Measurements from ENCODE around the gene TRAF3IP1.
"Not testable (repeated sequence)": the region's sequence is repeated elsewhere in the genome, so short reads cannot be mapped to it uniquely, and the experiment has no call there.

The TRAF3IP1 gene

DNA sequence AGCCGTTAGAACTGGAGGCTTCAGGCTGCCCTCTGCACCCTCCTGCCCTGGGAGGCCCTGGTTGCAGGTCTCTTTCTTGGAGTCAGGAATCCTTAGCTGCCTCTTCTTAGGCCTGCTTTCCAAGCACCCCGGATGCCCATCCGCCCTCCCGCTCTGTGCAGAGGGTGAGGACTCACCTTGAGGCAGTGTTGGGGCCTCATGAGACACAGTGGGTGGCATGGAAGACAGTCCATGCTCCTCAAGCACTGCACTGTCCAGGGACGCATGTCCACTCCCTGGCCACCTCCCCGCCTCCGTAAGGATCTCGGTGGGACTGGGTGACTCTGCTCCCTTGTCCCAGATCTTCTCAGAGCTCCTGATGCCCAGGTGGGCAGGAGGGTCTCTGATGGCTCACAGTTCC, 5.7 kb upstream of the TRAF3IP1 start:
- Histone ChIP-seq H3K9ac (ENCODE audit: low read length) (no peak overlapping the region), H3K4me1 (ENCODE audit: control insufficient read depth, insufficient read depth, low read length) (no peaks in the 10 kb centered on the region), H3K9me3 (ENCODE audit: control insufficient read depth, low read length) (no peaks in the 10 kb centered on the region), H3K4me3 (ENCODE audit: low read length) (no peak overlapping the region), H3K27me3 (replicated peaks; ENCODE audit: control insufficient read depth, insufficient read depth, low read length) (peaks cover 5% of the 10 kb centered on the region), H3K36me3 (ENCODE audit: control insufficient read depth, insufficient read depth, low read length, severe bottlenecking) (no peaks in the 10 kb centered on the region)
- no peak for DNase-seq (ENCODE audit: low read depth)

DNA sequence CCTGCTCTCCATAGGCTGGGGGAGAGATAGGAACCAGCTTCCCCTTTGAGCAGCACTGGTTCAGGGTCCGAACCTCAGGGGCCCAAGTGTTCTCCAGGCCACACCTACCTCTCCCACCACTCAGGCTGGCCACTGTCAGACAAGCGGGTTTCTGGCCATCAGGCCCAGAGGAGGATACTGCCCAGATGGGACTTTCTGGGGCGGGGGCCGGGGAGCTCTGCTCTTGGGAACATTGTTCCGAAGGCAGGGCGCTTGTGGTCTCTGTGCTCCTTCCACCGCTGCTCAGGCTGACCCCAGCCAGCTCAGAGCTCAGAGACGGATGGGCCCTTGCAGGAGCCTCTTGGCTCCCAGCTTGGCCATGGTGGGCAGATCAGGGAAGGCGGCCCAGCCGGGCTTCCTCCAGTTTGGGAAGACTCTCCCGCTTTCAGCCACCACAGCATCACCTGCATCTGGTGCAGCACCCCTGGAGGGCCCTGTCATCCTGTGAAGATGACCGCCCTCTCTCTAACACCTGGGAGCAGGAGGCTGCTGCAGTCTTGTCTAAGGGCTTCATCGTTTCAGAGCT, 5.2 kb upstream of the TRAF3IP1 start:
- no peak overlapping the region for H3K4me3 ChIP-seq (ENCODE audit: low read length)
- H3K9me3 ChIP-seq (ENCODE audit: control insufficient read depth, low read length), result no peaks in the 10 kb centered on the region
- H3K27me3 ChIP-seq (replicated peaks; ENCODE audit: control insufficient read depth, insufficient read depth, low read length), result peaks cover 5% of the 10 kb centered on the region
- no peak overlapping the region for H3K9ac ChIP-seq (ENCODE audit: low read length)
- no peaks in the 10 kb centered on the region for H3K36me3 ChIP-seq (ENCODE audit: control insufficient read depth, insufficient read depth, low read length, severe bottlenecking)
- no peak for DNase-seq (ENCODE audit: low read depth)
- peaks cover 4% of the 10 kb centered on the region for H3K4me1 ChIP-seq (ENCODE audit: control insufficient read depth, insufficient read depth, low read length)

DNA sequence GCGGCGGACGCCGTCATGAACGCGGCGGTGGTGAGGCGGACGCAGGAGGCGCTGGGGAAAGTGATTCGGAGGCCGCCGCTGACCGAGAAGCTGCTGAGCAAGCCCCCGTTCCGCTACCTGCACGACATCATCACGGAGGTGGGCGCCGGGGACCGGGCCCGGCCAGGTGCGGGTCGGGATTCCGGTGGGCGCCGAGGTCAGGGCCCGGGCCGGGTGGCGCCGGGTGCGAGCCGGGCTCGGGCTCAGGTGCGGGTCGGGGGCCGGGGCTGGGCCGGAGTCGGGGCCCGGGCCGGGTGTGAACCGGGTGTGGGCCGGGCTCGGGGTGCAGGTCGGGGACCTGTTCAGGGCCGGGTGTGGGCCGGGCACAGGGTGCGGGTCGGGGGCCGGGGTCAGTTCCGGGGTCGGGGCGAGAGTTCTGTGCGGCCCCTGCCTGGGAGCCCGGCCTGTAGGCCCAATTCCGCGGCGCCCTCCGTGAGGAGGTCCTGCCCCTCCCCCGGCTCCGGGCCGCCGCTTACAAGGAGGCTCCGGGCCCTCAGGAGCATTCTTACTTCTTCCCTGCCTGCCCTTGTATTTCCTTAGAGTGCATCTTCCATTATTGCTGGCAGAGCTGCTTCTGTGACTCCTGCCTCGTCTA, 447 bp downstream of the TRAF3IP1 start:
- no peaks in the 10 kb centered on the region for H3K9me3 ChIP-seq (ENCODE audit: control insufficient read depth, low read length)
- peak overlapping the region; percentile 84 for H3K4me3 ChIP-seq (ENCODE audit: low read length)
- H3K36me3 ChIP-seq (ENCODE audit: control insufficient read depth, insufficient read depth, low read length, severe bottlenecking), result peaks cover 3% of the 10 kb centered on the region
- H3K9ac ChIP-seq (ENCODE audit: low read length), result peak overlapping the region; percentile 87
- peak; percentile 67 for DNase-seq (ENCODE audit: low read depth)
- peaks cover 17% of the 10 kb centered on the region for H3K4me1 ChIP-seq (ENCODE audit: control insufficient read depth, insufficient read depth, low read length)
- H3K27me3 ChIP-seq (replicated peaks; ENCODE audit: control insufficient read depth, insufficient read depth, low read length), result peaks cover 5% of the 10 kb centered on the region

DNA sequence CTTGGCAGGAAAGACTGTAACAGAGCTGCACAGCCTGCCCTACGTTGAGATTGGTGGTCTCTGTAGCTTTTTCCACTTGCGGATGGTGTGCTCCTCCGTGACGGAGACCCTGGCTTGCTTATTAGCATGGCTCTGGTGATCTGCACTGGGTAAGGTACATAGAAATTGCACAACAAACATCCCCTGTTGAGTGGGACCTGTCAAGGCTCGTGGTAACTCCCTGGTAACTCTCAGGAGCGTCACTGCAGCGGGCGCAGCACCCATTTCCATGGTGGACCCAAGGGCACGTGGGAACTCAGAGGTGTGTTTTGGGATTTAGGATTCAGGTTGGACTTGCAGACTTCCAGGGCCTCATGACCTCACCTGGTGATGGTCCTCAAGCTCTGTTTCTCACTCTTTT, 1.1 kb downstream of the TRAF3IP1 start:
- Histone ChIP-seq H3K9me3 (ENCODE audit: control insufficient read depth, low read length) (no peaks in the 10 kb centered on the region), H3K4me3 (ENCODE audit: low read length) (peak overlapping the region; percentile 84), H3K4me1 (ENCODE audit: control insufficient read depth, insufficient read depth, low read length) (peaks cover 17% of the 10 kb centered on the region), H3K36me3 (ENCODE audit: control insufficient read depth, insufficient read depth, low read length, severe bottlenecking) (peaks cover 8% of the 10 kb centered on the region), H3K9ac (ENCODE audit: low read length) (peak overlapping the region; percentile 87), H3K27me3 (replicated peaks; ENCODE audit: control insufficient read depth, insufficient read depth, low read length) (peaks cover under 1% of the 10 kb centered on the region)
- DNase-seq (ENCODE audit: low read depth), result peak; percentile 5

DNA sequence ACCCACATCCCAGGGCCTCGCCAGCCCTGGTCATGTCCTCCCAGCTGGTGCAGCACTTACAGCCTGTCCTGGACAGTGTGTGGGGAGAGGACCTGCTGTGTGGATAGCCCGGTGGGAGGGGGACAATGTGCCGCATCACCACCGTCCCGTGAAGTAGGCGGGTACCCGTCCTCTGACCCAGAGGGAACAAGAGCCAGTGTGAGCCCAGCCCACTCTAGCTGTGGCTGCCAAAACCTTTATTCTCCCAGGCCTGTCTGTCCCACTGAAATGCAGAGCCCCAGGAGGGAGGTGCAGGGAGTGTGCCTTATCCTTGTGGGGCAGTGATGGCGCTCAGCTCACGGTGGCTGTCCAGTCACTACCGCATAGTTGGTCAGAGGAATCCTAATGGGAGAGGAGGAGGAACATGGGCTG, 1.7 kb downstream of the TRAF3IP1 start:
- Histone ChIP-seq H3K9me3 (ENCODE audit: control insufficient read depth, low read length) (no peaks in the 10 kb centered on the region), H3K9ac (ENCODE audit: low read length) (peak overlapping the region; percentile 87), H3K4me3 (ENCODE audit: low read length) (no peak overlapping the region), H3K4me1 (ENCODE audit: control insufficient read depth, insufficient read depth, low read length) (peaks cover 17% of the 10 kb centered on the region), H3K27me3 (replicated peaks; ENCODE audit: control insufficient read depth, insufficient read depth, low read length) (no peaks in the 10 kb centered on the region), H3K36me3 (ENCODE audit: control insufficient read depth, insufficient read depth, low read length, severe bottlenecking) (peaks cover 9% of the 10 kb centered on the region)
- no peak for DNase-seq (ENCODE audit: low read depth)

DNA sequence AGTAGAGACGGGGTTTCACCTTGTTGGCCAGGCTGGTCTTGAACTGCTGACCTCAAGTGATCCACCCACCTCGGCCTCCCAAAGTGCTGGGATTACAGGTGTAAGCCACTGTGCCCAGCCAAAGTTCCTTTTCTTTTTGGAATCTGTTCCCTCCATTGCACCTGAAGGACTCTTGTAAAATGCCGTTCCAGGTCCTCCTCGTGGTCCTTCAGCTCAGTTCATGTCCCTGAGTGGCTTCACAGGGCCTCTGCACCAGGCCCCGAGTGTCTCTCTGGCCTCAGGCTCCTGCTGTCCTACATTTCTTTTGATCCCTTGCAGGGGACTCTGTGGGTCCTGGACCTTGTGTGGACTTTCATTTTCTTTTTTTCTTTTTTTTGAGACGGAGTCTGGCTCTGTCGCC, 3.9 kb downstream of the TRAF3IP1 start:
- H3K27me3 ChIP-seq (replicated peaks; ENCODE audit: control insufficient read depth, insufficient read depth, low read length); DNase-seq (ENCODE audit: low read depth); H3K9ac ChIP-seq (ENCODE audit: low read length); H3K9me3 ChIP-seq (ENCODE audit: control insufficient read depth, low read length); H3K4me3 ChIP-seq (ENCODE audit: low read length): not testable (repeated sequence)
- peaks cover 26% of the 10 kb centered on the region for H3K36me3 ChIP-seq (ENCODE audit: control insufficient read depth, insufficient read depth, low read length, severe bottlenecking)
- peaks cover 17% of the 10 kb centered on the region for H3K4me1 ChIP-seq (ENCODE audit: control insufficient read depth, insufficient read depth, low read length)

DNA sequence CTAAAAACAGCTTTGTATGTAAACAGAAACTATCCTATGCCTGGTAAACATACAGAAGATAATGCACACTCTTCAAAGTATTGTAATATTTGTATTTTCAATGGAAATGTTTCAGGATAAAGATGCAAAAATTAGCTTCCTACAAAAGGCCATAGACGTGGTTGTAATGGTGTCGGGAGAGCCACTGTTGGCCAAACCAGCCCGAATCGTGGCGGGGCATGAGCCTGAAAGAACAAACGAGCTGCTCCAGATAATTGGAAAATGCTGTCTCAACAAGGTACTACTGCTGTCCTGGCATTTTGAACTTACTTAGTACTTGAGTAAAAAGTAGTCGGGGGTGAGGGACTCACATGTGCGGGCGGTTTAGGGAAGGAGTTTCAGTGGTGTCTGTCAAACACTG, 5.4 kb downstream of the TRAF3IP1 start:
- Histone ChIP-seq H3K4me3 (ENCODE audit: low read length) (no peak overlapping the region), H3K4me1 (ENCODE audit: control insufficient read depth, insufficient read depth, low read length) (peaks cover 13% of the 10 kb centered on the region), H3K9ac (ENCODE audit: low read length) (no peak overlapping the region), H3K36me3 (ENCODE audit: control insufficient read depth, insufficient read depth, low read length, severe bottlenecking) (peaks cover 39% of the 10 kb centered on the region), H3K27me3 (replicated peaks; ENCODE audit: control insufficient read depth, insufficient read depth, low read length) (no peaks in the 10 kb centered on the region), H3K9me3 (ENCODE audit: control insufficient read depth, low read length) (no peaks in the 10 kb centered on the region)
- no peak for DNase-seq (ENCODE audit: low read depth)

DNA sequence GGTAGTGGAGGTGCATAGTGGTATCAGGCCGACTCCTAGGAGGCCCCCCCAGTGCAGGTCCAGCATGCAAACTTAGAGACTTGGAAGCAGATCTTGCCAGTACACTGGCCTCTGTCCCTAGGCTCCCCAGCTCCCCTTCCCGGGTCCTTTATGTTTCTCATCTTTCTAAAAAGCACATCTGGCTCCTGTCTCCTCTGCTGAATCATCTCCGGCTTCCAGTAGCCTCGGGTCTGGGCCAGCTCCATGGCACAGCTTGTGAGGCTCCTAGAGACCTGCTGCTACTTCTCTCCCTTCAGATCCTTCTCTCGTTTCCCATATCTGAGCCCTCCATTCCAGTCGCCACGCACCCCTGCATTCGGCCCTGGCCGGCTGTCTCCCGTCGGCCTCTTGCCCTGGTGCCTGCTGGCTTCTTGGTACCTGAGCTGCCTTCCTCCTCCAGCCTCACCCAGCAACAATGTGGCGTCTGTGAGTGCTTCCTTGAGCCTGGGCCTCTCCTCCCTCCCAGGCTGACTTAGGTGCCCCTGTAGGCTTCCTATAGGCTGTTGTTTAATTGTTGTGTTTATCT, 6.6 kb downstream of the TRAF3IP1 start:
- DNase-seq (ENCODE audit: low read depth), result no peak
- no peaks in the 10 kb centered on the region for H3K27me3 ChIP-seq (replicated peaks; ENCODE audit: control insufficient read depth, insufficient read depth, low read length)
- no peak overlapping the region for H3K9ac ChIP-seq (ENCODE audit: low read length)
- H3K36me3 ChIP-seq (ENCODE audit: control insufficient read depth, insufficient read depth, low read length, severe bottlenecking), result peaks cover 39% of the 10 kb centered on the region
- no peaks in the 10 kb centered on the region for H3K9me3 ChIP-seq (ENCODE audit: control insufficient read depth, low read length)
- peaks cover 4% of the 10 kb centered on the region for H3K4me1 ChIP-seq (ENCODE audit: control insufficient read depth, insufficient read depth, low read length)
- no peak overlapping the region for H3K4me3 ChIP-seq (ENCODE audit: low read length)

DNA sequence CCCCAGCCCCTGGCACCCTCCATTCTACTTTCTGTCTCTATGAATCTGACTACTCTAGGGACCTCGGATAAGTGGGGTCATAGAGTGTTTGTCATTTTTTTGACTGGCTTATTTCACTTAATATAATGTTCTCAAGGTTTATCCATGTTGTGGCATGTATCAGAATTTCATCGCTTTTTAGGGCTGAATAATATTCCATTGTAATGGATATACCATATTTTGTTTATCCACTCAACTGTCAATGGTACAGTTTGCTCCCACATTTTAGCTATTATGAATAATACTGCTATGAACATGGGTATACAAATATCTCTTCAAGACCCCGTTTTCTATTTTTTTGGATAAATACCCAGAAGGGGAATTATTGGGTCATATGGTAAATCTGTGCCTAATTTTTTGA, 7.4 kb downstream of the TRAF3IP1 start:
- Histone ChIP-seq H3K9ac (ENCODE audit: low read length) (no peak overlapping the region), H3K36me3 (ENCODE audit: control insufficient read depth, insufficient read depth, low read length, severe bottlenecking) (peaks cover 39% of the 10 kb centered on the region), H3K4me1 (ENCODE audit: control insufficient read depth, insufficient read depth, low read length) (no peaks in the 10 kb centered on the region), H3K4me3 (ENCODE audit: low read length) (no peak overlapping the region), H3K9me3 (ENCODE audit: control insufficient read depth, low read length) (no peaks in the 10 kb centered on the region), H3K27me3 (replicated peaks; ENCODE audit: control insufficient read depth, insufficient read depth, low read length) (no peaks in the 10 kb centered on the region)
- no peak for DNase-seq (ENCODE audit: low read depth)

DNA sequence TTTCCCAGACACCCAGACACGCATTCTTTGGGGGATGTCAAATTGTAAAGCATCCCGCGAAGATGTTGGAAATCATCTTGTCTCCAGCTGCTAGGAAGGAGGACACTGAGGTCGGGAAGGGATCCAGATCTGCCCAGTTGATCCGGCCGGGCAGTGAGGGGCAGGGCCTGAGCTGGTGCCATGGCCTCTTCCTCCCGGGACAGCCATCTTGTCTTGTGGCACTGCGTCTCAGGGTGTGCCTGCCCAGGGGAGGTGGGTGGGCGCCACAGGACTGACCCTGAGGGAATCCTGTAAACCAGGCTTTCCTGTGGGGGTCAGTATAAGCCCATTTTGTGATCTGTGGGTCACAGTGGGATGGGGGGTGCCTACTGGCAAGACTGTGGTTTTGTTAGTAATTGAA, 10.1 kb downstream of the TRAF3IP1 start:
- no peaks in the 10 kb centered on the region for H3K4me1 ChIP-seq (ENCODE audit: control insufficient read depth, insufficient read depth, low read length)
- H3K4me3 ChIP-seq (ENCODE audit: low read length), result no peak overlapping the region
- no peaks in the 10 kb centered on the region for H3K27me3 ChIP-seq (replicated peaks; ENCODE audit: control insufficient read depth, insufficient read depth, low read length)
- H3K9ac ChIP-seq (ENCODE audit: low read length), result no peak overlapping the region
- peaks cover 55% of the 10 kb centered on the region for H3K36me3 ChIP-seq (ENCODE audit: control insufficient read depth, insufficient read depth, low read length, severe bottlenecking)
- no peaks in the 10 kb centered on the region for H3K9me3 ChIP-seq (ENCODE audit: control insufficient read depth, low read length)
- DNase-seq (ENCODE audit: low read depth), result no peak

DNA sequence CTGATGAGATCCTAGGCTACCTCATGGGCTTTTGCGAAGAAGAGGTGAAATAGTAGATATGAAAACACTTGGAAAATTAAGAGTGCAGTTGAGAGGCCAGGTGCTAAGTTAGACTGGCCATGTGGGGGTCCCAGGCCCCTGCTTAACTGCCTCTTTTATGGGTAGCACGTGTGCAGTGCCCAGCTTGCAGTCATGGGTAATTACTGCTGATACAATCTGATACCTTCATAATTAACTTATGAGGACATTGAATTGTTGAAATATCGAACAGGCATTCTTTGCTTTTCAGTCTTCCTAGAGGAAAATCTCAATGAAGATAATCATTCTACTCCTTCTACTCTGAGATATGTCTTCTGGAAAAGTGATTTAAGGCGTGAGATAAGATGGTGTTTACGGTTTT, 11.6 kb downstream of the TRAF3IP1 start:
- Histone ChIP-seq H3K9ac (ENCODE audit: low read length) (no peak overlapping the region), H3K27me3 (replicated peaks; ENCODE audit: control insufficient read depth, insufficient read depth, low read length) (no peaks in the 10 kb centered on the region), H3K4me1 (ENCODE audit: control insufficient read depth, insufficient read depth, low read length) (no peaks in the 10 kb centered on the region), H3K4me3 (ENCODE audit: low read length) (no peak overlapping the region), H3K9me3 (ENCODE audit: control insufficient read depth, low read length) (no peaks in the 10 kb centered on the region), H3K36me3 (ENCODE audit: control insufficient read depth, insufficient read depth, low read length, severe bottlenecking) (peaks cover 46% of the 10 kb centered on the region)
- no peak for DNase-seq (ENCODE audit: low read depth)
